GM13976 (cell line): ENCODE results near the gene DEFB114.

Source experiments
- DNase-seq: peaks from one replicate; pipeline ENCODE4 v3.0.0; 2012; ENCODE audit warnings: low spot score
- CTCF ChIP-seq: IDR thresholded peaks from 2 replicates; pipeline ENCODE4 v1.5.1; 2012; ENCODE audit warnings: borderline replicate concordance, mild to moderate bottlenecking; ENCODE audit not compliant: insufficient read depth; ENCODE audit errors: extremely low read depth, missing control alignments, control extremely low read depth
- in situ Hi-C: fragments of 300-500 bp; cut with MboI; formaldehyde crosslinking; loops from one replicate; pipeline ENCODE4 v1.12.0; 2022; ENCODE audit warnings: low sequenced_read_pairs, mixed read lengths, inconsistent platforms; ENCODE audit not compliant: unreplicated experiment

DEFB114 gene

GRCh38 chr6:49913636-49914375 lies 50.2 kb downstream of the DEFB114 start:
- in situ Hi-C loops: no loop called here
- no peak for TF ChIP-seq CTCF
- DNase-seq: no peak

DNA sequence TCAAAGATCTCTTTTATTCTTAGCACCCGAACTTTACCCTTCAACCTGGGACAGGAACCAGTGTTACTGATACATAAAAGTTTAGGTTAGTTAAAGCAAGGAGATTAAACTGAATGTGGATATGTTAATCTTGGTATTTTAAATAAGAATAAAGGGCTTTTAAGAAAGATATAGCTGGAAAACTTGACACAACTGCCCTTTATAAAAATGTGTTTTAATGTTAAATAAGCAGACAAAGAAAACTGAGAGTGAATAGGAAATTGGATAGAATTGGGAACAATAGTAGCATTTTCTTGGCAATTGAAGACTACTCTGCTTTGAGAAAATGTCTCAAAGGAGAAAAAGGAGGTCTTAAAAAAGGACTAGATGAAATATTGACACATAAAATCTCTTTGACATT lies 51.8 kb downstream of the DEFB114 start:
- no peak for TF ChIP-seq CTCF
- no peak for DNase-seq
- in situ Hi-C loops: no loop called here

DNA sequence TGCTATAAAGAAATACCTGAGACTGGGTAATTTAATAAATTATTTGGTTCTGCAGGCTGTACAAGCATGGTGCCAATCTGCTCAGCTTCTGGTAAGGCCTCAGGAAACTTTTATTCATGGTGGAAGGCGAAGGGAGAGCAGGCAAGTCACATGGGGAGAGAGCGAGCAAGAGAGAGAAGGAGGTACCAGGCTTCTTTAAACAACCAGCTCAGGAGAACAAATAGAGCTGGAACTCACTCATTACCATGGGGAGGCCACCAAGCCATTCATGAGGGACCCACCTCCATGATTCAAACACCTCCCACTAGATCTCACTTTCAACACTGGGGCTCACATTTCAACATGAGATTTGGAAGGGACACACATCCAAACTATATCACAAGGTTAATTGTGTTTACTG lies 52.7 kb downstream of the DEFB114 start:
- in situ Hi-C loops: no loop called here
- no peak for TF ChIP-seq CTCF
- DNase-seq: no peak
